AG04449 (cell line): Measurements from ENCODE around the gene PKN1.

Experiments
- CTCF ChIA-PET: fragments of 350-600 bp; formaldehyde crosslinking; extraction: SDS; loops from one replicate; lab custom pipeline; 2021; ENCODE audit warnings: antibody characterized with exemption; lab: Yijun Ruan, JAX
- POLR2A ChIA-PET: fragments of 400-600, 350-600 bp; formaldehyde crosslinking; extraction: SDS; loops from one replicate; lab custom pipeline; 2020; ENCODE audit warnings: antibody characterized with exemption, inconsistent platforms; lab: Yijun Ruan, JAX
- DNase-seq: peaks from one replicate; pipeline ENCODE4 v3.0.0-alpha.2; 2010; ENCODE audit warnings: low read depth, low spot score
- H3K4me3 ChIP-seq: 2 replicates; pipeline ENCODE4 v1.5.1; 2011; ENCODE audit warnings: low read depth, mild to moderate bottlenecking, control low read depth, low read length
- CTCF ChIP-seq: IDR thresholded peaks from one replicate; pipeline ENCODE4 v1.5.1; 2011; ENCODE audit warnings: mild to moderate bottlenecking, moderate library complexity, low read length, control low read depth, inconsistent platforms; ENCODE audit not compliant: insufficient read depth; ENCODE audit errors: missing control alignments

The PKN1 gene

GRCh38 chr19:14440049-14440448, 6.9 kb downstream of the PKN1 start:
- no peak for DNase-seq
- ChIA-PET POLR2A (interaction anchor here (0.6 kb wide), 1 partner anchor 245 kb away, joined by 4 read pairs; no protein-coding TSS in a partner anchor), CTCF (interaction anchor here (1.6 kb wide), 1 partner anchor 40 kb away, joined by 6 read pairs; no protein-coding TSS in a partner anchor)
- TF ChIP-seq CTCF: no peak
- no peak overlapping the region for H3K4me3 ChIP-seq

- ChIA-PET CTCF (interaction anchor here (0.6 to 2.3 kb wide), 6 partner anchors 9 to 39 kb away, joined by 3 to 10 read pairs (median 6); no protein-coding TSS in a partner anchor), POLR2A (no interaction called here)
- DNase-seq: no peak
- H3K4me3 ChIP-seq: no peak overlapping the region
- TF ChIP-seq CTCF: no peak
These were observed 8.2 kb downstream of the PKN1 start for GRCh38 chr19:14441041-14441938.

- TF ChIP-seq CTCF: no peak
- ChIA-PET CTCF (interaction anchor here (1.0 to 2.3 kb wide), 2 partner anchors 11 kb away, joined by 3 to 6 read pairs; no protein-coding TSS in a partner anchor), POLR2A (no interaction called here)
- no peak overlapping the region for H3K4me3 ChIP-seq
- DNase-seq: no peak
These were observed 10.0 kb downstream of the PKN1 start for GRCh38 chr19:14442891-14443631.

GRCh38 chr19:14443632-14444216, 10.6 kb downstream of the PKN1 start:
- DNase-seq: no peak
- no peak for TF ChIP-seq CTCF
- no peak overlapping the region for H3K4me3 ChIP-seq
- ChIA-PET CTCF (interaction anchor here (1.0 kb wide), 1 partner anchor 11 kb away, joined by 3 read pairs; no protein-coding TSS in a partner anchor), POLR2A (no interaction called here)

GRCh38 chr19:14446336-14447036, 13.4 kb downstream of the PKN1 start:
- DNase-seq: no peak
- ChIA-PET CTCF (interaction anchor here (0.9 to 1.2 kb wide), 3 partner anchors 10 to 33 kb away, joined by 3 read pairs; no protein-coding TSS in a partner anchor), POLR2A (no interaction called here)
- H3K4me3 ChIP-seq: no peak overlapping the region
- no peak for TF ChIP-seq CTCF
